HG03280 (cell line): ENCODE measurements around the gene ALDH1A1.

ENCODE experiments used
- ATAC-seq: cut with Tn5 transposase; IDR thresholded peaks from one replicate; pipeline ENCODE4 v1.9.1; 2021; ENCODE audit warnings: mild to moderate bottlenecking, moderate library complexity; ENCODE audit not compliant: unreplicated experiment

The ALDH1A1 gene

GRCh38 chr9:72952914-72953313 lies at the start of gene ALDH1A1:
TSS of gene ALDH1A1 (minus strand) at chr9:72953053. CDS start at chr9:72953000, 53 bp downstream.
- no peak for ATAC-seq

DNA sequence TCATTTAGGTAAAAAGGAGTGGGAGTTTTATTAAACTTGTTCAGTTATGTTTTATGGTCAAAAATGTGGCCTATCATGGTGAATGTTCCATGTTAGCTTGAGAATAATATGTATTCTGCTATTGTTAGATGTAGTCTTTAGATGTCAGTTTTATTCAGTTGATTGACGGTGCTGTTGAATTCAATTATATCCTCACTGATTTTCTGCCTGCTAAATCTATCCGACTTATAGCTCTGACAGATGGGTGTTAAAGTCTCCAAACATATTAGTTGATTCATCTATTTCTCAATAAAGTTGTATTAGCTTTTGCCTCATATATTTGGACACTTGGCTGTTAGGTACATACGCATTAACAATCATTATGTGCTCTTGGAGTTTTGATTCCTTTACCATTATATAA lies 49.0 kb upstream of the ALDH1A1 start:
- no peak for ATAC-seq

DNA sequence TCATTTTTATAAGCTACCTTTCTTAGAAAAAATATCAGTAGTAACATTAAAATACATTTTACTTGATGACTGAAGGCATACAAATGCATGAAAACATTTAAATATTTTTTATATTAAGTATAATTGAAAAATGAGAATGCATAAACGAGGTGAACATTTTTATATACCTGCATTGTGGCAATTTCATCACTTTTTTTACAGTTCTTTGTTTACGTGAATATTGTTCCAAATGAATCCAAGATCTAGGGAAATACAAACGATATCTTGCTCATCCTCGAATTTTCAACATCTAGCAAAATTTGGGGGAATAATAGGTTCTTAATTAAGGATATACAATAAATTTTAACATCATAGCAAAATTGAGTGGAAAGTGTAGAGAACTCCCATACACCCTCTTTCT lies 45.5 kb upstream of the ALDH1A1 start:
- ATAC-seq = no peak

DNA sequence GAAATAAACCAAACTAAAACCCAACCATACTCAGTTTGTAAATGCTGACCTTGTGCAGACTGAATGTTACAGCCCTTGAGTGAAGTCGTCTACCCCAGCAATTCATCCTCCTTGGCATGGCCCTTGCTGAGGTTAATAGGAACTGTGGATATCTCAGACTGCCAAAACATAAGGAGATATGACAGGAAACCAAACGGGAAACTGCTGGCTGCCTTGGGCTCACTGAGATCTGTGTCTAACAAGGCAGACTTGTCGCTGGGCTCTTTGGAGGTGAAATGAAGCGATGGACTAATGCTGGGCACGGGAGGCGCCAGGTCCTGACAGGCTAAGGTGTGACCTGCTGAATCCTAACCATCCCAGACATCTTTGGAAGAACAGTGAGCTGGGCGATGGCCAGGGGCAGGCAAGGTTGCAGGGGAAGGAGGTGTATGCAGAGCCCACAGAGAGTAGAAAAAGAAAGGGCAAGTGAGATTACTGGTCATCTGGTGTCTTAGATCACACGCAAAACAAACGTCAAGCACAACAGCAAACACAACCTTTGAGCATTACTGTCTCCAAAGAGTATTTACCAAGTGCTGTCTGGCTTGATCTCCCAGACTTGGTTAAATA lies 44.6 kb upstream of the ALDH1A1 start:
- ATAC-seq = no peak

- no peak for ATAC-seq
Observed at GRCh38 chr9:72996684-72997314, 43.9 kb upstream of the ALDH1A1 start.

DNA sequence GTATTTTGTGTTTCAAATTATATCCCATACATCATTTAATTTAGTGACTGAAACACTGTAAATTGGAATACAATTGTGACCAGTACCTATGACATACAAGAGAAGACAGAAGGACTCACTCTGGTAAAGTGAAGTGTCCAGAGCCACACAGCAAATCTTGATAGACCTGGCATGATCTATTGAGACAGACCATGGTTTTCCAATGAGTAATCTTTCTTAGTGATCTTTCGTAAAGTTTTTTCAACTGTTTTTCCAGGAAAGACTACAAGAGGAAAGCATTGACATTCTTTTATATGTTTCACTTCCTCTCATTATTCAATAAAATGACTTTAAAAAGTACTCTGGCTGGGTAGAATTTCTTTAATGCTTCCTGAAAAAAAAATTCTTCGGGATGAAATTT lies 43.3 kb upstream of the ALDH1A1 start:
- no peak for ATAC-seq

- ATAC-seq = no peak
Observed at GRCh38 chr9:72995131-72996024, 42.5 kb upstream of the ALDH1A1 start.

- ATAC-seq = no peak
Observed at GRCh38 chr9:72991772-72992171, 38.9 kb upstream of the ALDH1A1 start.

- no peak for ATAC-seq
Observed at GRCh38 chr9:72990397-72991182, 37.7 kb upstream of the ALDH1A1 start.

DNA sequence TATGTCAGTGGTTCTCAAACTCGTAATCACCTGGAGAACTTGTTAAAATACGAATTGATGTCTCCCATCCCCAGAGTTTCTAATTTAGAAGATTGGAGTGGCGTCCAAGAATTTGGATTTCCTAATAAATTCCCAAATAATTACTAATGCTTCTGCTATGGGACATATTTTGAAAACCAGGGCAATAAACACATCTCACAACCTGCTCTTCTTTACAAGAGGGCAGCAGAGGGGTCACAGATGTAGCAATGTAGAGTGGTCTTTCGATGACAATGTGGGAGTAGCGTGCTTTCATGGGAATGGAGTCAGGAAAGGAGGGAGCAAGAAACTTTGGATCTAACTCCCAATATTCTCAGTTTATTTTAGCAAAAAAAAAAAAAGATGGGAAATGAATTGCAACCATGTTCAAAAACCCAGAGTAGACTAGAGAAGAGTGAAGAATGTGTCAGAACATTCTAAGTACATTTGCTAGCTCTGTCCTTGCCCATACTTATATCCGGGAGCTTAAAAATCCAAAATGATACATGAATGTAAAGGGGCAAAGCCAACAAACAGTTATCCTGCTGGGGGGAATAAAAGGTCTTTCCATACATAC lies 33.8 kb upstream of the ALDH1A1 start:
- no peak for ATAC-seq

DNA sequence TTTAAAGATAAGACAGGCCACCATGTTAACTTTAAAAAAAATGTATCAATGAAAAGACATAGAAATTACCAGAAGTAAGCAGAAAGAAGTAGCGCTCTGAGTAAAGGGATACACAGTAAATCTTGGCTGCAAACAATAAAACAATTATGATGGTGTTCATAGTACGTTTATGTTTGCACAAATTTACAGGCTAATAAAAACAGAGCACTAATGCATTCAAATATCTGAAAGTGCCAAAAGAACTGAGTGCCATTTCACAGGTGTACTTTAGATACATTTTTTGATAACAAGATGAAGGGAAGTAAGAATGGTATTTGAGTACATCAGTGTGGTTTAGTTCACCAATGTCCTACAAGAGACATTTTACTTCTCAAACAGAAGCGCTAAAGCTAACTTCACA lies 32.9 kb upstream of the ALDH1A1 start:
- no peak for ATAC-seq

DNA sequence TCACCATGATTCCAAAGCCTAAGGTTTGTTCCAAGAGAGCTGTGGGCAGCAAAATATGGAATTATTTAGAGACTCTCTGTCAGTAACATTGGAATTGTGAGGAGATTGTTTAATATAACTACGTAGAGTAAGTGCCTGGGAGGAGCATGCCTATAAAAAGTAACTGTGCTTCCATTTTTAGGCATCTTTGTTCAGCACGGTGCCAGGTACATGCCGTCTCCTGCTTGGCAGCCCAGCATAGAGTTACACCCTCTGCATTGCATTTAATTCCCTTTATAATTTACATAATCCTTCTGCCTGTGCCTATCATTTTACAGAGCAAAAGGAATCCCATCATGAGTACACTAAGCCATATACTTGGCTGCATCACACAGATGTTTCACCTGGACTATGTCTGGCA lies 32.1 kb upstream of the ALDH1A1 start:
- no peak for ATAC-seq

- ATAC-seq = no peak
Observed at GRCh38 chr9:72984226-72984947, 31.5 kb upstream of the ALDH1A1 start.

DNA sequence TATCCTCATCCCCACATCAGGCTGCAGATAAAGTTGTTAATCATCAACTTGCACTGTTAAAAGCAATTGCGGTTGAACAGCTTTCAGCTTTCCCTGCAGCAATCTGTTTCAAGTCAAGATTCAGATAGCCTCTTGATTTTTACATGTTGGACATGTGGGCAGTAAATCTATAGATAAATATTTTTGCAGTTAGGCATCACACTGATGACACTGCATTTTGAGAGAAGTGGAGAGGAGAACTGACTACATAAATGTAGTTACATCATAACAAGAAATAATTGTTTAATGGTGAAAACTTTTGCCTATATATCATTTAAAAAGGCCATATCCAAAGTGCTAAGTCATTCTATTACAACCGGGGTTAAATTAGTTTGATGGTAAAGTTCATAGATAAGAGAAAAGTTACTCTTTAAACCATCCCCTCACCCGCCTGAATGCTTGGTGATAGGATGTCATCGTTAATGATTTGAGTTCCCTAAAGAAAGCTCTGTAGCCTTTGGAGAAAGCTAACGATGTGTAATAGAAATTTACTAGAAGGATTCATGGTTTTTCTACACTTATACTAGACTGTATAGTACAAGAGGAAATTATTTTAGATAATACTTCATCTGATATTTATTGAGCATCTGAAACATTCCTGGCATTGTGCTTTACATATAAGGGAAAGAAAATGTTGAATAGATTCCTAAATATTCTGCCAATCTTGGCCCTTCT lies 30.8 kb upstream of the ALDH1A1 start:
- no peak for ATAC-seq

DNA sequence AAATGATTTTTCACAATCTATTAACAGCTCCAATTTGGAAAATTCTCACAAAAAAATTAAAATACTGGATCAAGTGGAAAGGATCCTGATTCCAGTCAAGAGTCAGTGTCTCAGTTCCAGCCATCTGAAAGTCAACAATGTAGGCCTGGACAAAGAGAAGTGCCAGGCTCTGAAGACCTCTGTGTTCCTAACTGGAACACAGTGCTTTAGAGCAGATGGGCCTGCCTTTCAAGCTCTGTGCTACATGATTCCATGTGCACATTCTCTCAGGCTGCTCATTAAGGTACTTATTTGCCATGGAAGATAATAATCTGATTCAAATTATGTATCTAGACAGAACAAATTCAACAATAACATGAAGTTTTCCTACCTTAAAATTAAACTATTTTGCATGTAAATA lies 30.2 kb upstream of the ALDH1A1 start:
- no peak for ATAC-seq

GRCh38 chr9:72982146-72982799 lies 29.4 kb upstream of the ALDH1A1 start:
- ATAC-seq = no peak

DNA sequence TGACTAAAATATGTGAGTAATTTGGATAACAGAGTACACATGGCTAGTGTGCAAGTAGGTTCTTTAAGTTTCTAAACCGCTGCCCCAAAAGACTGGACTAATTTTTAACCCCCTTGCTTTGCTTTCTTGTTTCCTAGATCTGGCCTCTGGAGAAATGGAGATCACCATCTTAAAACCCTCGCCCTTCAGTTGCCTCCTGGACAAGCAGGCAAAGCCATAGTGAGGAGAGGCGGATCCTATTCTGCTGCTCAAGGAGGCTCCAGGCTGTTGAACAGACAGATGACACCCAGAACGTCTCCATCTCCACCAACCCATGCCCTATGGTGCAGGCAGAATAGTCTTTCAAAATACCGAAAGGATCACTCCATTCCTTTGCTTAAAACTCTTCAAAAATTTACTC lies 28.6 kb upstream of the ALDH1A1 start:
- ATAC-seq = no peak

GRCh38 chr9:72980600-72981265 lies 27.9 kb upstream of the ALDH1A1 start:
- ATAC-seq = no peak
